Inflammatory macrophage treated with lipopolysaccharide for 4 hours (primary cell): ENCODE results near the gene INTS15.
"Not testable (repeated sequence)": the region's sequence is repeated elsewhere in the genome, so short reads cannot be mapped to it uniquely, and the experiment has no call there.

Source experiments
- DNase-seq: peaks from one replicate; pipeline ENCODE4 v3.0.0-alpha.2; 2020

INTS15 gene

GRCh38 chr7:6577369-6578113, 12.3 kb upstream of the INTS15 start, which contains the start of gene ZDHHC4:
ZDHHC4 (plus strand) TSS chr7:6577454; CDS start chr7:6580562, 3,108 bp downstream.
- DNase-seq = peak; percentile 94

- no peak for DNase-seq
Measured at GRCh38 chr7:6578114-6579084, 11.4 kb upstream of the INTS15 start.

GRCh38 chr7:6579446-6579845, 10.4 kb upstream of the INTS15 start:
- DNase-seq = peak; percentile 84

GRCh38 chr7:6585746-6586432, 3.9 kb upstream of the INTS15 start:
- DNase-seq = not testable (repeated sequence)

GRCh38 chr7:6588566-6588965, 1.3 kb upstream of the INTS15 start:
- DNase-seq = no peak

- DNase-seq = no peak
Measured at GRCh38 chr7:6589151-6589828, 531 bp upstream of the INTS15 start.

- DNase-seq = peak; percentile 38
Measured at GRCh38 chr7:6590645-6591110, 857 bp downstream of the INTS15 start.

- no peak for DNase-seq
Measured at GRCh38 chr7:6600093-6600492, 10.3 kb downstream of the INTS15 start.

GRCh38 chr7:6604458-6604857, 14.6 kb downstream of the INTS15 start:
- no peak for DNase-seq

- DNase-seq = no peak
Measured at GRCh38 chr7:6606866-6607583, 17.2 kb downstream of the INTS15 start.

GRCh38 chr7:6607651-6608051, 17.8 kb downstream of the INTS15 start:
- DNase-seq = no peak

GRCh38 chr7:6608081-6608480, 18.3 kb downstream of the INTS15 start:
- DNase-seq = no peak

- no peak for DNase-seq
Measured at GRCh38 chr7:6608794-6609193, 19.0 kb downstream of the INTS15 start.

GRCh38 chr7:6612819-6613218, 23.0 kb downstream of the INTS15 start:
- no peak for DNase-seq

GRCh38 chr7:6613706-6614105, 23.9 kb downstream of the INTS15 start:
- no peak for DNase-seq

- DNase-seq = no peak
Measured at GRCh38 chr7:6614953-6615722, 25.3 kb downstream of the INTS15 start, which contains the start of gene ZNF853. ZNF853 (plus strand) TSS chr7:6615610; CDS start chr7:6616175, 565 bp downstream.

GRCh38 chr7:6615723-6616555, 26.1 kb downstream of the INTS15 start:
- no peak for DNase-seq

- DNase-seq = no peak
Measured at GRCh38 chr7:6616854-6617643, 27.2 kb downstream of the INTS15 start.

- DNase-seq = no peak
Measured at GRCh38 chr7:6618621-6619020, 28.8 kb downstream of the INTS15 start.
